ENCODE results near the gene ABTB2.

- TF ChIP-seq ATF1 (CRISPR knock-in tag; IDR thresholded peaks at IDR 0.05) (no peak), ATF1 (tag; IDR thresholded peaks at IDR 0.05) (no peak), HMGXB4 (CRISPR knock-in tag; IDR thresholded peaks at IDR 0.05) (no peak), CREM (IDR thresholded peaks at IDR 0.05; ENCODE audit: low read depth) (no peak), ATF6 (CRISPR knock-in tag; IDR thresholded peaks at IDR 0.05) (no peak)
Measured at GRCh38 chr11:34331736-34332135, 26.1 kb downstream of the ABTB2 start.

Measured in K562 (cell line).